ENCODE data around the gene FBXL17.

GRCh38 chr5:108060340-108060739, 321.6 kb downstream of the FBXL17 start:
- TF ChIP-seq, protein P1, sequence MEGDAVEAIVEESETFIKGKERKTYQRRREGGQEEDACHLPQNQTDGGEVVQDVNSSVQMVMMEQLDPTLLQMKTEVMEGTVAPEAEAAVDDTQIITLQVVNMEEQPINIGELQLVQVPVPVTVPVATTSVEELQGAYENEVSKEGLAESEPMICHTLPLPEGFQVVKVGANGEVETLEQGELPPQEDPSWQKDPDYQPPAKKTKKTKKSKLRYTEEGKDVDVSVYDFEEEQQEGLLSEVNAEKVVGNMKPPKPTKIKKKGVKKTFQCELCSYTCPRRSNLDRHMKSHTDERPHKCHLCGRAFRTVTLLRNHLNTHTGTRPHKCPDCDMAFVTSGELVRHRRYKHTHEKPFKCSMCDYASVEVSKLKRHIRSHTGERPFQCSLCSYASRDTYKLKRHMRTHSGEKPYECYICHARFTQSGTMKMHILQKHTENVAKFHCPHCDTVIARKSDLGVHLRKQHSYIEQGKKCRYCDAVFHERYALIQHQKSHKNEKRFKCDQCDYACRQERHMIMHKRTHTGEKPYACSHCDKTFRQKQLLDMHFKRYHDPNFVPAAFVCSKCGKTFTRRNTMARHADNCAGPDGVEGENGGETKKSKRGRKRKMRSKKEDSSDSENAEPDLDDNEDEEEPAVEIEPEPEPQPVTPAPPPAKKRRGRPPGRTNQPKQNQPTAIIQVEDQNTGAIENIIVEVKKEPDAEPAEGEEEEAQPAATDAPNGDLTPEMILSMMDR (IDR thresholded peaks at IDR 0.05; ENCODE audit: low read depth, low read length, missing input control) = no peak
- TF ChIP-seq FOXA1 (IDR thresholded peaks at IDR 0.05) (no peak), EGR1 (IDR thresholded peaks at IDR 0.05; ENCODE audit: low read depth in 2 of 2) (no peak), RAD21 (IDR thresholded peaks at IDR 0.05) (no peak), HNF4G (IDR thresholded peaks at IDR 0.05) (no peak), ATF3 (IDR thresholded peaks at IDR 0.05) (no peak)

Data from liver (tissue), 3 donors.